Large intestine (tissue), 12 donors: Measurements from ENCODE around the gene ZNF580. TPM values are rescaled to one million over a fixed set of nuclear protein-coding genes. Genes with fewer than 3 reads are reported as not detected.

Experiments used
- DNase-seq, 2 donors: peaks; one replicate each; pipeline versions ENCODE4 v3.0.0 to v3.0.0-alpha.2; 2013
- H3K27ac ChIP-seq: one replicate; pipeline ENCODE4 v1.5.1; 2013; ENCODE audit warnings: low read length
- H3K27me3 ChIP-seq: 2 replicates; pipeline ENCODE4 v1.6.1; 2013; ENCODE audit warnings: low read length; ENCODE audit not compliant: control insufficient read depth, insufficient read depth
- H3K36me3 ChIP-seq: 2 replicates; pipeline ENCODE4 v1.6.1; 2013; ENCODE audit warnings: low read length; ENCODE audit not compliant: control insufficient read depth, insufficient read depth
- H3K4me1 ChIP-seq: one replicate; pipeline ENCODE4 v1.6.1; 2013; ENCODE audit warnings: low read length; ENCODE audit not compliant: control insufficient read depth, insufficient read depth
- H3K4me3 ChIP-seq: one replicate; pipeline ENCODE4 v1.5.1; 2013; ENCODE audit warnings: low read length
- H3K9me3 ChIP-seq: one replicate; pipeline ENCODE4 v1.6.1; 2013; ENCODE audit warnings: mild to moderate bottlenecking, low read depth, low read length, moderate library complexity; ENCODE audit not compliant: control insufficient read depth
- WGBS: methylation state at CpG from one replicate; pipeline ENCODE4 v1.1.5; 2013; ENCODE audit warnings: low lambda C conversion rate; ENCODE audit not compliant: insufficient coverage; 5-methylcytosine and 5-hydroxymethylcytosine counted together
- long read RNA-seq, 11 donors: transcript quantifications; one replicate each; lab custom pipeline, GENCODE V29; 2026
- polyA plus RNA-seq: library from polyadenylated mRNA; unstranded; fragments of 120-200 nt; gene quantifications from one replicate; pipeline ENCODE4 v1.2.1, GENCODE V29; 2013

ZNF580 gene, protein sequence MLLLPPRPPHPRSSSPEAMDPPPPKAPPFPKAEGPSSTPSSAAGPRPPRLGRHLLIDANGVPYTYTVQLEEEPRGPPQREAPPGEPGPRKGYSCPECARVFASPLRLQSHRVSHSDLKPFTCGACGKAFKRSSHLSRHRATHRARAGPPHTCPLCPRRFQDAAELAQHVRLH
- 31.3 TPM for polyA plus RNA-seq
- long read RNA-seq, donor 1, transcript ZNF580-201 (2 exons, 1,261 nt): major isoform, 10 of 15 reads
- long read RNA-seq, donor 1, transcript ZNF580-202 (1 exons, 1,707 nt): minor isoform, 5 of 15 reads
- long read RNA-seq, donor 1, partial matches to known transcripts: 0 of 15 reads
- long read RNA-seq, donor 1, other reads (novel, unspliced or antisense): 0 of 15 reads
- long read RNA-seq, donor 2, transcript ZNF580-201 (2 exons, 1,261 nt): major isoform, 19 of 27 reads
- long read RNA-seq, donor 2, transcript ZNF580-202 (1 exons, 1,707 nt): minor isoform, 8 of 27 reads
- long read RNA-seq, donor 2, partial matches to known transcripts: 0 of 27 reads
- long read RNA-seq, donor 2, other reads (novel, unspliced or antisense): 0 of 27 reads
- long read RNA-seq, donor 3, transcript ZNF580-202 (1 exons, 1,707 nt): minor isoform, 12 of 35 reads
- long read RNA-seq, donor 3, transcript ZNF580-201 (2 exons, 1,261 nt): major isoform, 23 of 35 reads
- long read RNA-seq, donor 3, partial matches to known transcripts: 0 of 35 reads
- long read RNA-seq, donor 3, other reads (novel, unspliced or antisense): 0 of 35 reads
- long read RNA-seq, donor 4, partial matches to known transcripts: 0 of 6 reads
- long read RNA-seq, donor 4, other reads (novel, unspliced or antisense): 0 of 6 reads
- long read RNA-seq, donor 5, transcript ZNF580-201 (2 exons, 1,261 nt): major isoform, 11 of 17 reads
- long read RNA-seq, donor 5, transcript ZNF580-202 (1 exons, 1,707 nt): minor isoform, 6 of 17 reads
- long read RNA-seq, donor 5, partial matches to known transcripts: 0 of 17 reads
- long read RNA-seq, donor 5, other reads (novel, unspliced or antisense): 0 of 17 reads
- long read RNA-seq, donor 6, transcript ZNF580-201 (2 exons, 1,261 nt): minor isoform, 10 of 21 reads
- long read RNA-seq, donor 6, transcript ZNF580-202 (1 exons, 1,707 nt): major isoform, 11 of 21 reads
- long read RNA-seq, donor 6, partial matches to known transcripts: 0 of 21 reads
- long read RNA-seq, donor 6, other reads (novel, unspliced or antisense): 0 of 21 reads
- long read RNA-seq, donor 7, transcript ZNF580-201 (2 exons, 1,261 nt): major isoform, 9 of 14 reads
- long read RNA-seq, donor 7, partial matches to known transcripts: 0 of 14 reads
- long read RNA-seq, donor 7, other reads (novel, unspliced or antisense): 0 of 14 reads
- long read RNA-seq, donor 8, transcript ZNF580-201 (2 exons, 1,261 nt): major isoform, 25 of 36 reads
- long read RNA-seq, donor 8, transcript ZNF580-202 (1 exons, 1,707 nt): minor isoform, 9 of 36 reads
- long read RNA-seq, donor 8, partial matches to known transcripts: 0 of 36 reads
- long read RNA-seq, donor 8, other reads (novel, unspliced or antisense): 0 of 36 reads
- long read RNA-seq, donor 9, transcript ZNF580-201 (2 exons, 1,261 nt): minor isoform, 7 of 18 reads
- long read RNA-seq, donor 9, transcript ZNF580-202 (1 exons, 1,707 nt): major isoform, 11 of 18 reads
- long read RNA-seq, donor 9, partial matches to known transcripts: 0 of 18 reads
- long read RNA-seq, donor 9, other reads (novel, unspliced or antisense): 0 of 18 reads
- long read RNA-seq, donor 10, transcript ZNF580-201 (2 exons, 1,261 nt): major isoform, 22 of 29 reads
- long read RNA-seq, donor 10, transcript ZNF580-202 (1 exons, 1,707 nt): minor isoform, 7 of 29 reads
- long read RNA-seq, donor 10, partial matches to known transcripts: 0 of 29 reads
- long read RNA-seq, donor 10, other reads (novel, unspliced or antisense): 0 of 29 reads
- long read RNA-seq, donor 11, transcript ZNF580-201 (2 exons, 1,261 nt): major isoform, 22 of 27 reads
- long read RNA-seq, donor 11, partial matches to known transcripts: 0 of 27 reads
- long read RNA-seq, donor 11, other reads (novel, unspliced or antisense): 0 of 27 reads

DNA sequence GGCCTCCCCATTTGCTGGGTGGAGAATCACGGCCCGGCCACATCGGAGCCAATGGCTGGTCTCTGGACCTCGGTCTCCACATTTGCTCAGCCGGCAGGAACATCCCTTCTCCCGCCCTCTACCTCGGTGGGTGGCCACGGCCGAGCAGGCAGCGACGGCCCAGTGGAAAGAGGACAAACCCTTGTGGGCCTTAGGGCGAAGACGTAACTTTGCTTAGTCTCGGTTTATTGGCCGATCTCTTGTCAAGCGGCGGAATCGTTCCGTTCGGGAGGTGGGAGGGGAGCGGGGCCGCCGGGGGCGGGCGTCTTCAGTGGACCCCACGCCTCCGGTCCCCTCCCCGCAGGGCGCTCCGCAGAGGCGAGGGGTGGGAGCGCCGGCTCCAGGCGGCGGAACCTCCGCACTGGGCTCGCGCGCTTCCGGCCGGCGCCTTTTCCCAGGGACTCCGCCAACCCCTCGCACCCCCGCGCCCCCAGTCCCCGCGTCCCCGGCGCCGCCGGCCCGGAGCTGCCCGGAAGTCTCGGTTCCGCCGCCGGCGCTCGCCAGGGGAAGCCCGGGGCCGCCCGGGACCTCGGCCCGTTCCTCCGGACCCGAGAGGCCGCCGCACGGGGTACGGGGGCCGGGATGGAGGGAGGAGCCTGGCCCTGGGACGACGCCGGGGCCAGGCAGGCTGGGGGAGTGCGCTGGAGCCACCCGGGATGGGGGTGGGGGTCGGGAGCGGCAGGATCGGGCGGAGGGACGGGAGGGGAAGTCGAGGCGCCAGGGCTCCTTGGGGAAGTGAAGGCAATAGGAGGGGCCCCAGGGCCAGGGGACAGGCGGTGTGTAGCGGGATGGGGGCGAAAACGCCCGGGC lies at the start of gene ZNF580:
Gene ZNF580, plus strand, starts transcription at position 426 of the 849 bp plus-strand sequence. CDS start 1,507 bp downstream, outside the sequence.
- H3K36me3 ChIP-seq: peaks cover 16% of the 10 kb centered on the region
- DNase-seq: peak; percentile 45 to 78
- no CpG with 5 or more reads among the region's 89 CpGs for WGBS
- peak within 1 kb of the TSS; percentile 78 for H3K4me3 ChIP-seq
- peak within 1 kb of the TSS; percentile 77 for H3K27ac ChIP-seq
- H3K27me3 ChIP-seq: no peaks in the 10 kb centered on the region
- H3K9me3 ChIP-seq: peaks cover 5% of the 10 kb centered on the region
- peaks cover 27% of the 10 kb centered on the region for H3K4me1 ChIP-seq

DNA sequence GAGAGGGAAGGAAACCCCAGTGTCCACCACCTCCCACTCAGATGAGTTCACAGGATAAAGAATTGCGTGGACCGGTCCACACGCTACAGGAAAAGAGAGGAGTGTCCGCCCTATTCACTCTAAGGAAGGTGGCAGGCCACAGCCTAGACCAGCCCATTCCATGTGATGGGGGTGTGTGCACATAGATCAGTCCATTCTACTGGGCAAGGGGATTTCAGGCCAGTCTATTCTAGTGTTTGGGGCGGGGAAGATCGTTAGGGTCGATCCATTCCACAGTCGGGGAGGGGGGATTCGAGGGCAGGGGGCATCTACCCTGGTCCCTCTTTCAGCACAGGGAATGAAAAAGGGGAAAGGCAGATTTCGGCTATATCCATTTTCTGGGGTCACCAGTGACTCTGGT lies 49.2 kb upstream of the ZNF580 start:
- no peak overlapping the region for H3K27ac ChIP-seq
- H3K4me1 ChIP-seq: peaks cover 7% of the 10 kb centered on the region
- WGBS: no CpG with 5 or more reads among the region's 10 CpGs
- no peaks in the 10 kb centered on the region for H3K27me3 ChIP-seq
- peaks cover 28% of the 10 kb centered on the region for H3K36me3 ChIP-seq
- H3K9me3 ChIP-seq: no peaks in the 10 kb centered on the region
- no peak overlapping the region for H3K4me3 ChIP-seq
- DNase-seq: no peak

DNA sequence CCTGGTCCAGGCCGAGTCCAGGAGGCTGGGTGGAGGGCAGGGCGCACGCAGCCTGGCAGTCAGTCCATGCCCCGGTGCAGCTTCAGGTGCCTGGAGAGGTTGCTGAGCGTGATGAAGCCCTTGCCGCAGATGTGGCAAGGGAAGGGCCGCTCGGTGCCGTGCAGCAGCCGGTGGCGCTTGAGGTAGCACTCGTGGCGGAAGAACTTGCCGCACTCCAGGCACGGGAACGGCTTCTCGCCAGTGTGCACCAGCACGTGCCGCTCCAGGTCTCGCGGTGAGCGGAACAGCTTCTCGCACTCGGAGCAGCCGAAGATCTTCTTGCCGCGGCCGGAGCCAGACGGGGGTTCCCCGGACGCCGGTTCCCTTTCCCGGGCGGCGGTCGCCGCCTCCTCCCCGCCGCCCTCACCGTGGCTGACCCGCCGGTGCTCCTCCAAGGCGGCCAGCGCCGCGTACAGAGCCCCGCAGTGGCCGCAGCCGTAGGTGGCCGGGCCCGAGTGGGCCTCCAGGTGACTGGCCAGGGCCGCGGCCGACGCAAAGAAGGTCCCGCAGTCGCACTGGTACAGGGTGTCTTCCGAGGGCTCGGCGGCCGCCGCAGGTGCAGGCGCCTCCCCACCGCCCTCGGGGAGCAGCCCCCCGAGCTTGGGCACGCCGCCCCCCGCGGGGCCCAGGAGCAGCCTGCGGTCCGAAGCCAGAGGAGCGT lies 48.3 kb upstream of the ZNF580 start:
- no peak overlapping the region for H3K27ac ChIP-seq
- no peak for DNase-seq
- peaks cover 33% of the 10 kb centered on the region for H3K36me3 ChIP-seq
- H3K4me1 ChIP-seq: no peaks in the 10 kb centered on the region
- no CpG with 5 or more reads among the region's 73 CpGs for WGBS
- no peaks in the 10 kb centered on the region for H3K9me3 ChIP-seq
- no peak overlapping the region for H3K4me3 ChIP-seq
- H3K27me3 ChIP-seq: no peaks in the 10 kb centered on the region

DNA sequence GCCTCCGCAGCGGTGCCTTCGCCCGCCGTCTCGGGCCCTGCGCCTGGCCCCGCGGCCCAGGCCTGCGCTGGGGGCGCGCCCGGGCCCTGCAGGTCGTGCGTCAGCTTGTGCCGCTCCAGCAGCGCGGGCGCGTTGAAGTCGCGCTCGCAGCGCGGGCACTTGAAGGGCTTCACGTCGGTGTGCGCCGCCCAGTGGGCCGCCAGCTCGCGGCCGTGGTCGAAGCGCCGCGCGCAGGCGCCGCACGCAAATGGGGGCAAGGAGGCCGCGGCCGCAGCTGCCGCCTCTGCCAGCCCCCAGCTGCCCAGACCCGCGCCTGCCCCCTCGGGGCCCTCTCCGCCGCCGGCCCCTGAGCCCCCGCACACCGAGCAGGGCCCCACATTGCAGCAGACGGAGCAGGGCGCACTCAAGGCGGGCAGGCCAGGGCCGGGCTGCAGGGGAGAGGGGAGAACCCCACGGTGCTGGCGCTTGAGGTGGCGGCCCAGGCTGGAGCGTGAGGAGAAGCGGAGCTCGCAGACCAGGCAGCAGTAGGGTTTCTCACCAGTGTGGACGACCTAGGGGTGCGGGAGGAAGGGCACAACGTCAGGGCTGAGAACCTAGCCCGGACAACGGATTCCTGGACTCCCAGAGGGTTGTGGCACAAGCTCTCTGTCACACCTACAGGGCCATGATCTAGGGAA lies 47.6 kb upstream of the ZNF580 start:
- no CpG with 5 or more reads among the region's 68 CpGs for WGBS
- H3K27me3 ChIP-seq: no peaks in the 10 kb centered on the region
- H3K27ac ChIP-seq: no peak overlapping the region
- H3K36me3 ChIP-seq: peaks cover 34% of the 10 kb centered on the region
- no peaks in the 10 kb centered on the region for H3K9me3 ChIP-seq
- no peaks in the 10 kb centered on the region for H3K4me1 ChIP-seq
- H3K4me3 ChIP-seq: no peak overlapping the region
- no peak for DNase-seq

DNA sequence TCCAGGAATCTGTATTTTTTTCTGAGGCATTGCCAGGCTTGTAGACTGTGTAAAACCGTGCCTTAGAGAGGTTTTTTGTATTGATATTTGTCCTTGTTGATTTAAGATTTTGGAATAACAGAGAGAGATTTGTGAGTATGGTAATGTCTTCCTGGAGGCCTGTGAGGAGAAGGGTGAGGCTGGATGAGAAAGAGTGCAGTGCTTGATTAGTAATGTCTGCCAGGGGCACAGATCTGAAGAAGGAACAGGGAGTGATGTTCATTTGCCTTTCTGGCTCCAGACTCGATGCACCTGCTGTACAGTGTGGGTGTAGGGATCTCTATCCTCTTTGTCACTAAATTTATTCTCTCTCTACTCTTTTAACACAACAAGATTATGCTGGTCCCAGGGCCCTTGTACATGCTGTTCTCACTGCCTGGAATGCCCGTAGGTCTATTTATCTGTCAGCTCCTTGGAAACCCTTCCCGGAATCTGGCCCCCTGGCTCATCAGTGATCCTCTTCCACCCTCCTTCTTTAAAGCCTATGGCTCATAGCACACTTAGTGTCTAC lies 45.7 kb upstream of the ZNF580 start:
- Histone ChIP-seq H3K36me3 (peaks cover 34% of the 10 kb centered on the region), H3K27ac (no peak overlapping the region), H3K27me3 (no peaks in the 10 kb centered on the region), H3K4me3 (no peak overlapping the region), H3K4me1 (no peaks in the 10 kb centered on the region), H3K9me3 (peaks cover 4% of the 10 kb centered on the region)
- no peak for DNase-seq
- no CpG with 5 or more reads among the region's 4 CpGs for WGBS

DNA sequence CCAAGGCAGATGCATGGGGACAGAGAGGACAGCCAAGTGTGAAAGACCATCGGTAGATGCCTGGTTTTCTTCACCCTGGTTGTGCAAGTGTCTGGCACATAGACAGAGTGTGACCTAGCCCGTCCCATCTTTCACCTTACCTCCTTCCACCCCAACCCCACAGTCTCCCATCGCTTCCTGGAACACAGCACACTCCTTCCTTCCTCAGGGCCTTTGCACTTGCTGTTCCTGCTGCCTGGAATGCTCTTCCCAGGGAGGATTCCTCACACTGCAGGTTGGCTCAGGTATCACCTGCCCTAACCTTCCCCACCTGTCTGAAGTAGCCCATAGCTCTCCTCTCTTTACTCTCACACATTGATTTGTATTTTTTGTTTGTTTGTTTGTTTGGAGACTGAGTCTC lies 44.5 kb upstream of the ZNF580 start:
- H3K27me3 ChIP-seq: no peaks in the 10 kb centered on the region
- H3K27ac ChIP-seq: no peak overlapping the region
- no peak for DNase-seq
- WGBS: 100% methylated on average over 2 of the region's 3 CpGs
- peaks cover 33% of the 10 kb centered on the region for H3K36me3 ChIP-seq
- H3K9me3 ChIP-seq: peaks cover 4% of the 10 kb centered on the region
- H3K4me1 ChIP-seq: peaks cover 4% of the 10 kb centered on the region
- H3K4me3 ChIP-seq: no peak overlapping the region

DNA sequence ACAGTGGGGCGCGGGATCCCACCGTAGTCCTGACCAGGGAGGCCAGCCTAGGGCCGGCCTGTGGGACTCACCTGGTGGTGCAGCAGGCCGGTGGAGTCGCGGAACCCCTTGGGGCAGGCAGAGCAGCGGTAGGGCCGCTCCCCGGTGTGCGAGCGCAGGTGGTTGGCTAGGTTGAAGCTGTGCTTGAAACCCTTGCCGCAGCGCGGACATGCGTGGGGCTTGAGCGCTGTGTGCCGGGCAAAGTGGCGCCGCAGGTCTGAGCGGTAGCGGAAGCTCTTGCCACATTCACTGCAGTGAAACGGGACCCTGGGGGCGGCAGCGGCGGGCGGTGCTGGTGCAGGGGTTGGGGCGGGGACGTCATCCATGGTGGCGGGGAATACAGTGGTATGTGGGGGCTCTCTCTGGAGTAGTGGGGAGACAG lies 43.3 kb upstream of the ZNF580 start:
- Histone ChIP-seq H3K4me1 (peaks cover 4% of the 10 kb centered on the region), H3K4me3 (no peak overlapping the region), H3K36me3 (peaks cover 26% of the 10 kb centered on the region), H3K27me3 (no peaks in the 10 kb centered on the region), H3K9me3 (peaks cover 7% of the 10 kb centered on the region), H3K27ac (no peak overlapping the region)
- DNase-seq: no peak
- no CpG with 5 or more reads among the region's 30 CpGs for WGBS

DNA sequence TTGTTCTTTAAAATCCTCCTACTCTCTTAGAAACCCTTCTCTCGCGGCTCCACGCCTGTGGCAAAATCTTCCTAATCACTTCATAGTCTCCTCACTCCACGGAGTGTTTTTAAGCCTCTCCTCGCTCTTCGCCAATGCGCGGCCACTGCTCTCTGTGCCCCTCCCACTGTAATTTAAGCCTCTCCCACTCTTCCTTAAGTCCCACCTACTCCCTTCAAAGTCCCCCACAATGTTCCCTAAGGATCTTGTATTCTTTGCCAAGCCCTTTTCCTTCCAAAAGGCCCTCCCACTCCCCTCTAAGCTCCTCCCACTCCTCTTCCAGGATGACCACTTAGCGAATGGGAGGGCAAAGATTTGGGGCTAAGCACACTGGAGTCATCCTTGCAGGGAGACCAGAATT lies 42.8 kb upstream of the ZNF580 start:
- no peak for DNase-seq

More for the DNA sequence above, 42.8 kb upstream of the ZNF580 start:
- peaks cover 4% of the 10 kb centered on the region for H3K4me1 ChIP-seq
- H3K27me3 ChIP-seq: no peaks in the 10 kb centered on the region
- WGBS: 87% methylated on average over 5 of the region's 9 CpGs
- peaks cover 26% of the 10 kb centered on the region for H3K36me3 ChIP-seq
- no peak overlapping the region for H3K4me3 ChIP-seq
- no peak overlapping the region for H3K27ac ChIP-seq
- peaks cover 7% of the 10 kb centered on the region for H3K9me3 ChIP-seq
